Ovary (tissue), 9 donors: Measurements from ENCODE around the gene ASPDH. TPM values are rescaled to one million over a fixed set of nuclear protein-coding genes. Genes with fewer than 3 reads are reported as not detected.

Experiments used
- DNase-seq, 5 donors: peaks; one replicate each; pipeline ENCODE4 v3.0.0-alpha.2; 2019 to 2020
- H3K27ac ChIP-seq, 2 donors: fragments of 200-600 bp; one replicate each; pipeline versions ENCODE4 v1.5.1 to v1.8.0; 2019 to 2022
- H3K27me3 ChIP-seq: fragments of 200-600 bp; one replicate; pipeline ENCODE4 v1.8.0; 2022
- H3K36me3 ChIP-seq: fragments of 200-600 bp; sonication (generic); one replicate; pipeline ENCODE4 v1.5.1; 2019
- H3K4me1 ChIP-seq: one replicate; pipeline ENCODE4 v1.8.1; 2013; ENCODE audit warnings: mild to moderate bottlenecking, moderate library complexity; ENCODE audit not compliant: insufficient read depth
- H3K4me3 ChIP-seq: fragments of 200-600 bp; sonication (generic); one replicate; pipeline ENCODE4 v1.5.1; 2017
- H3K9me3 ChIP-seq, 2 donors: fragments of 200-600 bp in 1 of 2; sonication (generic) in 1 of 2; one replicate each; pipeline versions ENCODE4 v1.5.1 to v1.8.1; 2013 to 2019; ENCODE audit warnings: mild to moderate bottlenecking in 1 of 2, moderate library complexity in 1 of 2
- CTCF ChIP-seq, 3 donors: fragments of 450-650 bp in 2 of 3; fragments of 200-600 bp in 1 of 3; IDR thresholded peaks; one replicate each; pipeline versions ENCODE4 v1.5.1 to v1.8.0; 2016 to 2022; ENCODE audit warnings: antibody characterized with exemption in 3 of 3, mild to moderate bottlenecking in 1 of 3
- EP300 ChIP-seq: sonication (generic); formaldehyde crosslinking; IDR thresholded peaks from one replicate; pipeline ENCODE4 v1.6.1; 2017; ENCODE audit warnings: antibody characterized with exemption
- POLR2A ChIP-seq: fragments of 450-650 bp; IDR thresholded peaks from one replicate; pipeline ENCODE4 v1.6.1; 2017; ENCODE audit warnings: antibody characterized with exemption, mild to moderate bottlenecking, moderate library complexity
- WGBS, 3 donors: extraction: QIAGEN DNeasy Blood & Tissue Kit in 1 of 3; methylation state at CpG; one replicate each; pipeline versions ENCODE4 v1.1.5 to v1.1.7; 2013 to 2017; 5-methylcytosine and 5-hydroxymethylcytosine counted together
- intact Hi-C, 4 donors: fragments of 100-400 bp; cut with DNase I; formaldehyde crosslinking; loops; one replicate each; pipeline versions ENCODE4 v1.11.0 to v1.15.1; 2022 to 2023
- polyA plus RNA-seq, 2 donors: library from polyadenylated mRNA; stranded (reverse); fragments of 200-250 nt in 1 of 2; fragments of 350-450 nt in 1 of 2; fragmentation: Illumina TruSeq in 1 of 2; extraction: RNeasy Lipid Tissue Mini Kit (QIAGEN cat#74804) in 1 of 2; gene quantifications; one replicate each; pipeline ENCODE4 v1.2.3, GENCODE V29; 2013 to 2014
- total RNA-seq, 7 donors: library from RNA; depleted of rRNA in 2 of 7; stranded (reverse); fragments of >200 nt in 2 of 7; fragmentation: NEBNext Ultra II Directional in 3 of 7; extraction: Animal tissue kit (Norgen Biotek cat#: 25700) in 3 of 7; gene quantifications; one replicate each; pipeline versions ENCODE4 v1.1.0 to v1.2.4, GENCODE V29; 2016 to 2023
- donor health status: DM: no; HTN: no; CAD: no; lungs with moderate emphysema.
- donor health status: DM: no; HTN: no; CAD: no.
- donor health status: Bipolar disorder and iron deficiency.
- donor health status: DM: yes; HTN: yes; CAD: no.
- donor health status: DM: no; HTN: no; CAD: no.
- donor health status: DM: yes; HTN: yes; CAD: no.

The ASPDH gene
- total and polyA plus RNA-seq, 9 donors, result not detected

GRCh38 chr19:50555450-50556281 lies 42.0 kb upstream of the ASPDH start:
- Histone ChIP-seq H3K27me3 (no peaks in the 10 kb centered on the region), H3K4me3 (no peak overlapping the region), H3K27ac (no peak overlapping the region), H3K36me3 (no peaks in the 10 kb centered on the region), H3K4me1 (peaks cover 2% of the 10 kb centered on the region), H3K9me3 (no peaks in the 10 kb centered on the region)
- DNase-seq, result no peak
- WGBS, 3 donors, result 41 to 44% (median 43%) methylated on average over 28 of the region's 28 CpGs
- intact Hi-C loops, result no loop called here
- TF ChIP-seq POLR2A, result no peak
- TF ChIP-seq EP300, result no peak
- no peak for TF ChIP-seq CTCF (IDR thresholded peaks at IDR 0.05)

DNA sequence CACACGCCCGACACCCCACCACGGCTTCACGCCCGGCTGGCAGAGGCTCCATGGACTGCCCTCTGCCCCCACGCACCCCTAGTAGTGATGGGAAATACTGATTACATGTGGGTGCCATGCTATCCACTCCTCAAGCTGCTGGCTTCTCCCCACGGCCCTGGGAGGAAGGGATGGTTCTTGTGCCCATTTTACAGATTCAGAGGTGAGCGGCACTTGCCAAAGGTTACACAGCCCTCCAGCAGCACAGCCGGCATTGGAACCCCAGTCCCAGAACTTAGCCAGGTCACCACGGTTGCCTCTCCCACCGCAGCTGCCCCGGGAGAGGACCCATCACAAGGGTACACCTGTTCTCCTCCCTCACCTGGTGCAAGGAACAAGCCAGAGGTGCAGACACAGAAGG lies 41.3 kb upstream of the ASPDH start:
- H3K36me3 ChIP-seq, result no peaks in the 10 kb centered on the region
- TF ChIP-seq CTCF (IDR thresholded peaks at IDR 0.05) (no peak), POLR2A (no peak)
- no peak overlapping the region for H3K27ac ChIP-seq
- H3K4me3 ChIP-seq, result no peak overlapping the region
- no peaks in the 10 kb centered on the region for H3K9me3 ChIP-seq
- WGBS, 3 donors, result 80 to 87% (median 82%) methylated on average over 12 of the region's 12 CpGs
- intact Hi-C loops, result no loop called here
- peaks cover 2% of the 10 kb centered on the region for H3K4me1 ChIP-seq
- no peak for DNase-seq
- H3K27me3 ChIP-seq, result no peaks in the 10 kb centered on the region

DNA sequence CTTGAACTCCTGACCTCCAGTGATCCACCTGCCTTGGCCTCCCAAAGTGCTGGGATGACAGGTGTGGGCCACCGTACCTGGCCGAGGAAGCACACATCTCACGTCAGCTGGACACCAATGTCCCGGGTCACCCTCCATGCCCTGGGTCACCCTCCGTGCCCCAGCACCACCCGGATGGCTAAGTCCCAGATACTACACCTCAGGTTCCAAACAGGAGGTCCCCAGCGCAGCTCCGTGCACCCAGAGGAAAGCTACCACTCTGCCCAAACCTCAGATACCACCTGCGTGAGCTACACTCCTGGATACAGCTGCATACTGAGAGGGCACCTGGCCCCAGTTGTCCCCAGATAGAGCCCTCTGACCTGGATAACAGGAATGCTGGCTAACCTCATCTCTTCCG lies 40.5 kb upstream of the ASPDH start:
- H3K9me3 ChIP-seq, result no peaks in the 10 kb centered on the region
- H3K36me3 ChIP-seq, result no peaks in the 10 kb centered on the region
- no peak overlapping the region for H3K27ac ChIP-seq
- WGBS, 3 donors, result 85 to 92% (median 88%) methylated on average over 10 of the region's 10 CpGs
- no peak for DNase-seq
- H3K27me3 ChIP-seq, result no peaks in the 10 kb centered on the region
- intact Hi-C loops, result no loop called here
- peaks cover 2% of the 10 kb centered on the region for H3K4me1 ChIP-seq
- no peak overlapping the region for H3K4me3 ChIP-seq
- TF ChIP-seq CTCF (IDR thresholded peaks at IDR 0.05) (no peak), POLR2A (no peak), EP300 (no peak)

GRCh38 chr19:50553134-50553703 lies 39.5 kb upstream of the ASPDH start:
- WGBS, 3 donors, result 78 to 83% (median 78%) methylated on average over 19 of the region's 19 CpGs
- no peaks in the 10 kb centered on the region for H3K27me3 ChIP-seq

More at GRCh38 chr19:50553134-50553703, 39.5 kb upstream of the ASPDH start:
- intact Hi-C loops, result no loop called here
- Histone ChIP-seq H3K4me1 (peaks cover 2% of the 10 kb centered on the region), H3K4me3 (no peak overlapping the region), H3K36me3 (no peaks in the 10 kb centered on the region), H3K9me3 (no peaks in the 10 kb centered on the region), H3K27ac (no peak overlapping the region)
- DNase-seq, result no peak
- no peak for TF ChIP-seq POLR2A
- no peak for TF ChIP-seq EP300
- no peak for TF ChIP-seq CTCF (IDR thresholded peaks at IDR 0.05)
